Dedifferentiated amniotic fluid mesenchymal stem cell (primary cell): ENCODE results near the gene PLCL1.
A peak's percentile ranks its signal among the peaks of the same experiment; 100 is the strongest.

Experiments used
- DNase-seq: peaks from one replicate; pipeline ENCODE4 v3.0.0-alpha.2; 2016; ENCODE audit errors: extremely low spot score

PLCL1 gene

DNA sequence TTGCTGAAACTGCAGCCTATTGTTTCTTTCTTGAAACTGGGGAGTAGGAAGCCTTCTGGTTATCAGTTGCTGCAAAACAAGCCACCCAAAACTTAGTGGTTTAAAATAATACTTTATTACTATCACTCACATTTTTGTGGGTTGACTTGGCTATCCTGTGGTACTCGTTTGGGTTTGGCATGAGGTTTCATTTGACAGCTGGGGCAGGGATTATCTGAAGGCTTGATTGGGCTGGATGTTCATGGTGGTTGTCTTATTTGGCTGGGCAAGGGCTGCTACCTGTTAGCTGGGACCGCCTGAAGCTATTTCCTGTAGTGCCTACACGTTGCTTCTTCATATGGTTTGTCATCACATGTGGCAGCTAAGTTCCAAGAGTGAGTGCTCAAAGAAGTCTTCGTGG lies 122.3 kb downstream of the PLCL1 start:
- DNase-seq = no peak

DNA sequence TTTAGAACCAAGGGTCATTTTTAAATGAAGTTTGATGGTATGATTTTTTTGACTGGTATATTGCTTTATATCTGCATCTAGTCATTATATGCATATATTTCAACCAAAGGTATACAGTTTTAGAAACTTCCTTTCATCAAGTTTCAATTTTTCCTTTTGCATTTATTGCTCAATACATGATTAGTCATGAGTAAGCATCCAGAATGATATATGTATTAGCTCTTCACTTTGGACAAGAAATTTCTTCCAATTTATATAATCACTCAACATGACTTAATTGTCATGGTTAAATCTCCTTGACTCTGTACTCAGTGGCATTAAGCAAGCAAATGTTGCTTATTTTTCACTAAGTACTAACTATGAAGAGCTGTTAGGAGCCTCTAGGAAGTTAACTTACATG lies 123.6 kb downstream of the PLCL1 start:
- DNase-seq = no peak

DNA sequence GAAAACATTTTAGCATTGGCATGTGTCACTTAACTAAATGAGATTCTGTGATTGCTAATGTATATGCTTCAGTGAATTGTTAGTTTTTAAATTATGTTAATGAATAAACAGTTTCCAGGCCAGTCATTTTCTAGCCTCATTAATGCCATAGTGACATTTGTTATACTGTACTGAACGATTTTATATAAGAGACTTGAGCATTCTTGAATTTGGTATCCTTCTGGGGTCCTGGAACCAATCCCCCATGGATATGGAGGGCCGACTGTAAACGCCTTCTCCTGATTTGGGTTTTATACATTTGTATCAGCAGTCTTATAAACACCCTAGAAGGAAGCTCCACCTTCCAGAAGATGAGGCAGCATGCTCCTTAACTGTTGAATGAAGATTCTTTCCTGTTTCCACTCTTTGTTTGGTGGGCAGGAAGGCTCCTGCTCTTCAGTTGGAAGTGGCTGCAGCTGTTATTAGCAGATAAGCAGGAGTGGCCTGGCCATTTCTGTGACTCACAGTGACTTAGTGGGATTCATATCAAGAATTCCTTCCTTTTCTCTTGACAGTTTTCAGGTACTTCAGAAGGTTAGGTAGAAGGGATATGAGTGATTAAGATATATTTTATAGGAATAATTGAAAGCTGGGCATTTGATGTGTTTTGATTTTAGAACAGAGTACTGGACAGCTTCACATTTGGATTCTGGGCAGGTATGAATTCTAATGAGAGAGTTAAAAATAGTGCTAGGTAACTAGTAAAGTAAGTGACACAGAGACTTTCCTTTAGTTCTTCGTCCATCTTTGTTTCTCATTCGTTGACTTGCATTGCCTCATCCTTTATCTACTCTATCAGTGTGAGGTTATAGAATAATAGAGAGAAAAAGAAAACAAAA lies 124.9 kb downstream of the PLCL1 start:
- no peak for DNase-seq

DNA sequence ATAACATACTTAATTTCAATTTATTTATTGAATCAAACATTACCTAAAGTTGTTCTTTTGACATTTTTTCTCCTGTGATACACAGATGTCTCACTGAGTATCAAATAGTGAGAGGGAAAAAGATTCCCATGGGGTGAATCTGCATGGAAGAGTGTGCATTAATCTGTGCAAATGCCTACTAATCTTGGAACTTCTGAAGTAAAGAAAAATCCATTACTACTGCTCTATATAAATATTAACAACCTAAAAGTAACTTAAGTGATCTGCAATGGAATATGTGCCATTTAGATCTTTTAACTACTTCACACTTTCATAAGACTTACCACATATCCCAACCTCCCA lies 125.5 kb downstream of the PLCL1 start:
- no peak for DNase-seq

DNA sequence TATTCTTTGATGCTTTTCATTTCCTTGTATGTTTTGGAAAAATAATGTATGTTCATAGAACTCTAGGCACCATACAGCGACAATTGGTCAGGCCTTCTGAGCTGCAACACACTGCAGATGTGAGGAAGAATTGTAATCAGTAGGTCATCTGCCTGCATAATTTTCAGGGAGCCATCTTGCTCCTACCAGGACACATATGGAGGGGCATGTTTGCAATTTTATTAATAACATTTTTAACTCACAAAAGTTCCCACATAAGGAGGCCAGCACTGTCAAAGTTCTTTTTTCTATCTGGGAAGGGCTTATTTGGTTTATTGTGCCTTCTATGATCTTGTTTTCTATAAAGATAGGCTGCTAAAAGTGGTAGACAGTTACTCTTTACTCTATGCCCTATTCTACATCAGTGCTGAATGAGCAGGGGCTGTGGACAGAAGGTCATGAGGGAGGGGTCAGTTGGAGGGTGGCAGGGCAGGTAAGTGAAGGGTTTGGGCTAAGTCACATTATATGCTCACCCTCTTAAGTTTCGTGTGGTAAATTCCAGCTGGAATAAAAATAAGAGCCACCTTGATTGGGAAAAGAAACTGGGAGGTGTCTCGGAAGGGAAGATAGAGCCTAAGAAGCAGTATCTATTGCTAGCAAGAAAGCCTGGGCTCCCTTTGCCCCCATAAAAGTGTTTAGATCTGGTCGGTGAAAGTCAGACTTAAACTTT lies 126.3 kb downstream of the PLCL1 start:
- no peak for DNase-seq

DNA sequence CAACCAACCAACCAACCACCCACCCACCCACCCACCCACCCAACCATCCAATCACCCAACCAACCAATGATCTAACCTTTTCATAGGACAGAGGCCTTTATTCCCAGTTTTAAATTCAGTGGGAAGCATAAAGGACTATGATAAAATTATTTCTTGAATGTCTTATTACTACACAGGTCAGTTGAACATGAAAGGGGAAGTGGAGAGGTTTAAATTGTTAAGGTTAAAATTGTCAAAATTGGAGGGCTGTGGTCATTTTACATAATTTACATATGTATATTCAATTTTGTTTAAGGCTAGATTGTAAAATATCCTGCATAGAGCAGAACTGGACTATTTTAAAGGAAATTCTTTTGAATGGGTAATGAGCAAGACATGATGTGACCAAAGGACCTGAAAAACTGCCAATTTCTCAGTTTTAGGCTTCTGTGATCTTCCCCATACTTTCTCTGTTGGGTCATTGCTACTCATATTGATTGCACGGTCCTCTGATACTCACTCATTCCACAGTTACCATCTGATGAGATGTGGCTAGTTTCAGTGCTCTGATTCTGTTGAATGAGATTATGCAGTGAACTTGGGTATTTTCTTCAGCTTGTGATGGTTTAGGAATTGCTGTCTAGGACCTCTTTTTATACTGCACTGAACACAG lies 127.4 kb downstream of the PLCL1 start:
- DNase-seq = peak; percentile 32

DNA sequence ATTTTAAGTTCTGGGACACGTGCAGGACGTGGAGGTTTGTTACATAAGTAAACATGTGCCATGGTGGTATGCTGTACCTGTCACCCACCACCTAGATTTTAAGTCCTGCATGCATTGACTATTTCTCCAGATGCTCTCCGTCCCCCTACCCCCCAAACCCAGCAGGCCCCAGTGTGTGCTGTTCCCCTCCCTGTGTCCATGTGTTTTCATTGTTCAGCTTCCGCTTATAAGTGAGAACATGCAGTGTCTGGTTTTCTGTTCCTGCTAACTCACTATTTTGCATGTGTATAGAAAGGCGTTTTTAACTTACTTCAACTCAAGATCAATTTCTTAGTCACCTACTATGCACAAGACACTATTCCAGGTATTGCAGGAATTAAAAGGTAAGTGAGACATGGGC lies 128.0 kb downstream of the PLCL1 start:
- no peak for DNase-seq

DNA sequence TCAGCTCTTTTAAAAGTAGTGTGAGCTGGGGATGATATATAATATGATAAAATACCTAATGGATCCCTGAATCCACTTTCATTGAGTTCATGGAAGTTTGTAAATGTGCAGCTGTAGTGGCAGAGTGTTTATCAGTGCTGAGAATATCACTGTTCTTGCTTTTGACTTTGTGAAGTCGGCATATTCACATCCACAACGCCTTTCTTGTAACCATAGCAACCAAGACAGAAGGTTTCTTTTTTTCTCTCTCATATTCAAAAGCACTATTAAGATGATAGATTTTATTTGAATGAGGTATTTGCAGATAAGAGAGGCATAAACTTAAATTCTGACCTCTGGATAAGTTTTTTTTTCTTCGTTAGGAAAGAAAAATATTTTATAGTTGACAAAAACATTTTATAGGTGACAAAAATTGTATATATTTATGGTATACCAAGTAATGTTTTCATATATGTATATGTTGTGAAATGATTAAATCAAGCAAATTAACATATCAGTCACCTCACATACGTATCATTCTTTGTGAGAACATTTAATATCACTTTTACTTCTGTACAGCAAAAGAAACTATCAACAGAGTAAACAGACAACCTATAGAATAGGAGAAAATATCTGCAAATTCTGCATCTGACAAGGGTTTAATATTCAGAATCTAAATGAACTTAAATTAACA lies 130.0 kb downstream of the PLCL1 start:
- no peak for DNase-seq

DNA sequence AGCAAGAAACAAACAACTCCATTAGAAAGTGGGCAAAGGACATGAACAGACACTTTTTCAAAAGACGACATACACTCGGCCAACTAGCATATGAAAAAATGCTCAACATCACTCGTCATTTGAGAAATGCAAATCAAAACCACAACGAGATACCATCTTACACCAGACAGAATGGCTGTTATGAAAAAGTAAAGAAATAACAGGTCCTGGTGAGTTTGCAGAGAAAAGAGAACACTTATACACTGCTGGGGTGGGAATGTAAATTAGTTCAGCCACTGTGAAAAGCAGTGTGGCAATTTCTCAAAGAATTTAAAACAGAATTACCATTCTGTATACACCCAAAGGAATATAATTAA lies 130.5 kb downstream of the PLCL1 start:
- DNase-seq = no peak

DNA sequence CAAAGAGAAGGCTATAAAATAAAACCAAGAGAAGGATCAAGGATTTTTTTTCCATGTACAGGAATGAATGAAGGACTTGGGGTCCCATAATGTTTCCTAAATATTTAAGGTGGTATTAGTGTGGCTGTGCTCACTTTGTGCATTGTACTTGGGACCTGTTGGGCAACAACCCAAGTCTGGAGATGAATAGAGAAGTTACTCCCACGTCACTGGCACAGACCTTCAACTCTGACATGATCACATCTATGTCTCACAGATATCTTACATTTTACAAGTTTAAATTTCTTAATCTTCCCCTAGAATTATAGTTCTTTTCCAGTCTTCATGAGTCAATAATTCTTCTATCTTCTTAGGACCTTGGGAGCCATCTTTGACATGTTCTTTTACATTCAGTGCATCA lies 133.4 kb downstream of the PLCL1 start:
- DNase-seq = no peak

DNA sequence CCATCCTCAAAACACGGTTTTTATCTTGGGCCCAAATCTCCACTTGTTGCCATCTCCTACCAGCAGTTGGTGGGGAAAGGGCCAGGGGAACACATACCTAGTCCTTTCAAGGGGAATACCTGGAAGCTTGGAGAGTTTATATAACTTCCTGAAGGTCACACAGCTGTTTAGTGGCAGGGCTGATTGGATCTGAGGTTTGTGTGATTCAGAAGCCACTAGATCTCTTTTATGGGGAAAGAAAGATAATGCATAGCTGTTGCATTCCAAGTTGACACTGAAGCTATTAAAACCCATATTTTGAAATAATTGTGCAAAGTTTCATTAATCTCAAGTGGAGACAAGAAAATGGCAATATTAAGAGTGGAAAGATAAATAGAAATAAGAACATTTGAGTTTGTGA lies 134.2 kb downstream of the PLCL1 start:
- DNase-seq = no peak

DNA sequence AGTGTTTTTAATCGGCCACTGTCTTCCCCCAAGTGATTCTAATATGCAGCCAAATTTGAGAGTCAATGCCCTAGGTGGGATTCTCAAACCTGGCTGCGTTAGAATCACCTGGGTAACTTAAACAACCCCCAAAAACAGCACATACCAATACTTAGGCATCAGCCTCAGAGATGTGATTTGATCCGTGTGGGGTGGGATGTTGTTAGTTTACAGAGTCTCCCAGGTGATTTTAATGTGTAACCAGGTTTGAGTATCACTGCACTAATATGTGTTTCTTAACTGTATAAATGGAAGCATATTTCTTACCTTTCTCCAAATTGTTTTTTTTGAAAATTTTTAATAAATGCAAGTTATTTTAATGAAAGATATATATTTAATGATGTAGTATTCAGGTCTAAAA lies 135.4 kb downstream of the PLCL1 start:
- DNase-seq = no peak

DNA sequence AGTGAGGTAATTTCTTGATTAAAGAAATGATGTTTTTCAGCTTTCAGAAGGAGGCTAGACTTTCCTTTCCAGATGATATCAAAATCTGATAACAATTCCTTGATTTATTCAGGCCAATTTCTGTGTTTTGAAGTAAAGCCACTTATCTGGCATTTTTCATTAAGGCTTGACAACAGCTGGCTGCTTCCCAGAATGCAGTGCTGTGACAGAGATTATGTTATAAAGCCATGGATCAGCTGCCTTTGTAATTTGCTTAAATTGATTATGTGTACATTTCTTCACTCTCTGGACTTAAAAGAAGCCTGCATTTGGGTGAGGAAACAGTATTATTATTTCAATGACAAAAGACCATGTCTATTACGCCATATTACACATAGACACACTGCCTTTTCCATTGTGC lies 136.0 kb downstream of the PLCL1 start:
- no peak for DNase-seq

DNA sequence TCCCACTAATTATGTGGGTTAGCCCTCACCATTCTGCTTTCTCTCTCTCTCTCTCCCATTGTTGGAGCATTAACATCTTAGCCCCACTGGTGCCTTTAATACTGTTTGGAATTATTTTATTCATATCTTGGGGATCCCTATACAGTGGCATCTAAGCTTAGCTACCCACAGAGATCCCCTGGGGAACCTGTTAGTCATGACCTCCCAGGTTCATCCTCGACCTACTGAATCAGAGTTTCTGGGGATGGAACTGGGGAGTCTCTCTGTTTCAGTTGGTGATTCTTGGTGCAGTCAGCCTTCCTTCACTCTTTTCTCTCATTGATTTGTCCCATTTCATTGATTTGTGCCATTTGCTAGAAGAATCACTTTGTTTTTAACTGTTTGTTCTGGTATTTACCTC lies 137.3 kb downstream of the PLCL1 start:
- DNase-seq = no peak

DNA sequence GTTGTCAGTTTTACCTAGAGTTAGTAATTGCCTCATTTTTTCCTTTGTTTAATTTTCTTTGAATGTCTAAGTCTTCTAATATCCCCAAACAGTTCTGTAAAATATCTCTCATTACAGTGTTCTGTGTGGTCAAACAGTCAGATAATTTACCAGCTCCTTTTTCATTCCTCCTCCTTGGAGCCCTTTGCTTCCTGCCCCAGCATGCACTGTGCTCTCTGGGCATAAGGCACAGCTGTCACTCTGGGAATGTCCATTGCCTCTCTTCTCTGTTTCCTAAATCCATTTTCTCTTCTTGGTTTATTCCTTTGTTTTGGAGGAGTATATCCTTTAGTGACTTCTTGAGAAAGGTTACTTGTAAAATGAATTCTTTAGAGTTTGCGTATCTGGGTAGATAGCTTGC lies 139.3 kb downstream of the PLCL1 start:
- no peak for DNase-seq

DNA sequence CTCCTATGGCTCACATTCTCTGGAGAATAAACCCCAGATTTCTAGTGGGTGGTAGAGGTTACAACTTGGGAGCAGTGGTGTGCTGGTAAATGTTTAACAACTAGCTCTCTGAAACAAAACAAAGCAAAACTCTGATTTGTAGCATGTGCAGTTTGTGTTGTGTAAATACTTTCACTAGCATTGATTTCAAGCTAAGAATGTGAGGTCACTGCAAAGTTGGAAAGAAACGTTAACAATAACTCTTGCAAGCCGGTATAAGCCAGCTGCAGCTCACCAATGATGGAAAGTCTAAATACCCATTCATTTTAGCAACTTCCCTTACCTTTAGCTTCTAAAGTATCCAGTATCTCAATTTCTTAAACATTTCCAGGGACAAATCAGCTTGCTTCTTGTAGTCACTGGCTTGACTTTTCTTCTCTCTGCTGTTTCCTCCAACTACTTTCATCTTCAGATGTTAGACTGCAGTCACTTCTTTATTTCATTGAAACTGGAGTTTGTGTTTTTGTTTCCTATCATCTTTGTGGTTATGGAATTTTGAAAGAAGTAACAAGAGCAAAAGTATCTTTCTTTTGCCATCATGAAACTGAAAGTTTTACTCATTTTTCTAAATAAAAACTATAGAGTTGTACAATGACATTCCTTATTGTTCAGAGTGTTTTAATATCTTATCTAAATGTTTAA lies 140.2 kb downstream of the PLCL1 start:
- no peak for DNase-seq

DNA sequence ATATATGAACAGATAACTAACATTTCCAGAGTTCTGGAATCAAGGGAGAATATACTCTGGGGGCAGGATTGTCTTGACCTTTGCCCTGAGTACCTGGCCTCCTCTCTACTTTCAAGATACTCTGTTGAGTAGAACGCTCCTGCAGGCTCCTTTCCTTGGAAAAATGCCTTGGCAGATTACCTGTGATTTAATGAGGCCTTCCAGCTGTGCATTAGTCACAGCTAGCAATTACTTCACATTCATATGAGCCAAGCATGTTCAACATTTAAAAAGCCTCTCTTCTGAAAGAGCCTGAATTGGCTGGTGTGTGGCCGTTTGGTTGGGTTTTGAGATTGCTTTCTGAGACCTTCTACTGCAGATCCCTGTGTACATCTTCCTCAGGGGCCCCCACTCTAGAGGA lies 142.2 kb downstream of the PLCL1 start:
- DNase-seq = no peak

DNA sequence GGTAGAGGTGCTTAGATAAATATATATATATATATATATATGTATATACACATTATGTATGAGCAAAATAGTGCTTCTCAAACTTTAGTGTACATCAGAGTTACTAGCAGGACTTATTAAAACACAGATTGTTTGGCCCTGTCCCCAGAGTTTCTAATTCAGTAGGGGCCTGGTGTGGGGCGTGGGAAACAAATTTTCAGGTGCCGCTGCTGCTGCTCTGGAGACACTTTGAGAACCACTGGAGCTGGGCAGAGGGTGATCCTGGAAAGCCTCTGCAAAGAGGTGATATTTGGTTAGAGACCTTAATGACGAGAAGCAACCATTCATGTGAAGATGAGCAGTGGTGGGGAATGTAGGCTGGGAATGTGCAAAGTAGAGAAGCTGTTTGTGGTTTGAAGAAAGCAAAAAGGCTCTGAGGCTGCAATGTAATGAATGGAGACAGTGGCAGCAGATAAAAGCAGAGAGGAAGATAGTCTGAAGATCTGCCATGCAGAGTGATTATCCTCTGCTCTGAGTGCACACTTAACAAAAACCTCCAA lies 142.9 kb downstream of the PLCL1 start:
- no peak for DNase-seq

DNA sequence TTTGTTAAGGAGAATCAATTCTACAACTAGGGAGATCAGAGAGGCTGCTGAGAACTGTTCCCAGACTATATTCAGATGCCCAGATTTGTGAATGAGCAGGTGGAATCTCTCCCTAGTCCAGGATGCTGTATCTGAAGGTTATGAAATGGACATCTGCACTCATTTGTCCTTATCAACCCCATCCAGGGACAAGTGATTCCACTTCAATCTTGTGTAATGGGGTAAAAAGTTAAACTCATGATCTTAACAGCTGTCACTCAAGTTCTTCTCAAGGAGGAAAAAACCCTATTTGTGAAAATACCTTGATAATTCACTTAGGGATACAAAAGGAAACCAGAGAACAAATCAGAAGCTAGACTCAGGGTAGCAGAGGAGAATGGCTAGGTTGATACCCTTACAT lies 144.8 kb downstream of the PLCL1 start:
- DNase-seq = no peak

DNA sequence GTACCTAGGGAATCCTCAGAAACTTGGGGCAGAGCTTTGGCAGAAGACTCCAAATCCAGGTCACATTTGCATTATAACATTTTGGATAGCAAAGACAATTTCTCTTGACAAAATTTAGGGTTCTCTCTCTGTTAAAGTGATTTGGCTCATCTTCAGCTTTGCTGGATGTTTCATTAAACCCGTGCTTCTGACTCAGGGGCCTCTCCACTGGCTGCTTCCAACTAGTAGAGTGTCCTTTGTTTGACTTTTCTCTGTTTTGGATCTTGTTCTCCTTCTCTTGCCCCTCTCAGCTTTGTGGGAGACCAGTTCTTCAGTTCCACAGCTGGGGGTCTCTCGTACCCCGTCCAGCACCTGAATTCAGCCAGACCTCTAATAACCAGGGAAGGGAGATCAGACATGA lies 145.6 kb downstream of the PLCL1 start:
- no peak for DNase-seq

DNA sequence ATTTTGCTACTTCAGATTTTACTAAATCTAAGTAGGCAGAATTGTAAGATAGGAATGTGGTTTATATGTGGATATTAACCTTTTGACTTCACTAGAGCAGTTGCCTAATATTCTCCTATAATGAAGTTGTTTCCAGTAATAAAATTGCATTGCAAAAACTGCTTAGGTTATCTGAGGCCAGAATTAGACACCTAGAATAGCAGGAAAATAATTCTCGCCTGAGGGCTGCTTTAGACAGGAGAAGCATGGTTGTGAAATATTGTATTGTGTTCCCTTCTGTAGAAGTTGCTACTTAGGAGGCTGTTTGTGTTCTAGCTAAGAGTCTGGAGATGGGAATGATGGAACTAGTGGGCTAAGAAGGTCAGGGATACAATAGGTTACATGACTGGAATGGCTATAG lies 146.3 kb downstream of the PLCL1 start:
- no peak for DNase-seq
